GM11168 (cell line): ENCODE measurements around the gene CAPN9.
"Not testable (repeated sequence)": the region's sequence is repeated elsewhere in the genome, so short reads cannot be mapped to it uniquely, and the experiment has no call there.

Experiments
- in situ Hi-C: fragments of 300-500 bp; cut with MboI; formaldehyde crosslinking; loops from one replicate; pipeline ENCODE4 v1.12.0; 2022; ENCODE audit warnings: low sequenced_read_pairs; ENCODE audit not compliant: unreplicated experiment

CAPN9 gene

DNA sequence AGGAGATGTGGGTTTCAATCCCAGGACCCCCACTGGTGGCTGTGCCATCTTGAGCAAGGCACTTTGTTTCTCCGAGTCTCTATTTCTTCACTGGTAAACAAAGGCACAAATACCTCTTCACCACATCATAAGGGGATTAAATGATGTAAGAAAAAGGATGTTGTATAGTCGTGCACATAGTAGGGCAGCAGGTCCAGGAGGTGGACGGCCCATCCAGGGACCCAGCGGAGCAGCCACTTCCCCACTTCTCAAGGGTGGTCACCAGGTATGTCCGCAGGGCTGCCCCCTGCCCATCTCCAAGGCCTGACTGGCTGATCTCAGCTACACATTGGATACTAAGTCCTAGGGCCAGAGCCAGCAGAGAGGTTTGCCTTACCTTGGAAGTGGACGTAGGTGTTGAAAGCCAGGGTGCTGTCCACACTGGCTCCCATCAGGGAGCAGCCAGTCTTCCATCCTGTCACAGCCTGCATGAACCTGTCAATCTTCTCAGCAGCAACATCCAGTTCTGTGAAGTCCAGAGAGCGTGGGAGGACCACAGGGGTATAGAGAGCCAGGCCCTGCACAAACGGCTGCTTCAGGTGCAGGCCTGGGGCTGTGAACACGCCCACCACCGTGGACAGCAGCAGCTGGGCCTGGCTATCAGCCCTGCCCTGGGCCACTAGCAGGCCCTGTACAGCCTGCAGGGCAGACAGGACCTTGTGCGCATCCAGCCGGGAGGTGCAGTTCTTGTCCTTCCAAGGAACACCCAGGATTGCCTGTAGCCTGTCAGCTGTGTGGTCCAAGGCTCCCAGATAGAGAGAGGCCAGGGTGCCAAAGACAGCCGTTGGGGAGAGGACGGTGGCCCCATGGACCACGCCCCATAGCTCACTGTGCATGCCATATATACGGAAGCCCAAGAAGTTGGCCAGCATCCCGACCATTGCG is 37.3 kb upstream of the CAPN9 start:
- in situ Hi-C loops, result no loop called here

DNA sequence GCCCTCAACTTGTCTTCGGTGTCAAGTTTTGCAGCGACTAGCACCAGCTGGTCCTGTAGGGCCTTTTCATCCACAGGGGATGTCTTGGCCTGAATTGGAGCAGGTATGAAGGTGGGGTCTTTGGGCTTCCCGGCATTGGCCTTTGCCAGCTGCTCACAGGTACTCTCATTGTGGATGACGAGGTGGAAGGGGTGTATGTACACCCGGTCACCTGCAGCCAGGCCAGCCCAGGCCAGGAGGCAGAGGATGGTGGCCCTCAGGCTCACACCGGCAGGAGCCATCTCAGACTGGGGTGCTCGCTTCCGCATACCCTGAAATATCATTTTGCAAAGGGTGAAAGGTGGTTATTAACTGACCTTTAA is 36.7 kb upstream of the CAPN9 start:
- in situ Hi-C loops, result no loop called here

GRCh38 chr1:230711245-230711644 is 35.9 kb upstream of the CAPN9 start:
- in situ Hi-C loops, result no loop called here

DNA sequence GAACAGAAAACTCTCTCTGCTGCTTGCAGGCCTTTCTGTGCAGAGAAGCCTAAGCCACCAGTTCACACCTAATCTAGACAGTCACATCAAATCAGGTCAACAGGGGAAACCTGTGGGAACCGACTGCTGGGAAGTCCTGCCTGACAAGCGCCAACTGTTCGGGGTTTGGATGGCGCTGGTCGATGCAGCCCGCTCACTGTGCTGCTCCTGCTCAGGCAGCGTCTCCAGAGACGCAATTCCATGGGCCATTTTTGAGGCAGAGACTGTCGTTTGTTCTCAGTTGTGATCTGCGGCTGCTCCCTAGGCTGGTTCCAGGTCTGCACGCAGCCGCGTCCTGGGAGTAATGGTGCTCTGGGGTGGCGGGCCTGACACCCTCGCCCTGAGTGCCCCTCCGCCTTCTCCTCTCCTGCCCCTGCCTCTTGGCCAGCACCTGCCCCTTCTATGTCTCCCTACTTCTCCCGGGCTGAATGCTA is 34.7 kb upstream of the CAPN9 start:
- in situ Hi-C loops, result no loop called here

- in situ Hi-C loops, result no loop called here
Observed at GRCh38 chr1:230713138-230713537, 34.0 kb upstream of the CAPN9 start.

DNA sequence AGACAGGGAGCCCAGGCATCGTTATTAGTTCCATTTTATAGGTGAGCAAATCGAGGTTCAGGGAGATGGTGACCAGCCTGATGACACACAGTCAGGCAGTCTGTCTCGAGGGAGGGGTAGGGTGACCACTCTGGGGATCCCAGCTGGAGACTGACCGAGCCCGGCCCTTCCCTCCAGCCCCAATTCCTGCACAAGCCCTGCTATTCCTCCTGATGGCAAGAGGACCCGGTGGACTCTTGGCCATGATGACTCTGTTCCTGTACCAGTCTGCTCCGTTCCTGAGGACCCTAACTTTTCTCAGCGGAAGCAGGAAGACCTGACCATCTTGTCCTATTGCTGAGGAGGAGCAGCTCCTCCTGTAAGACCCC is 33.7 kb upstream of the CAPN9 start:
- in situ Hi-C loops, result no loop called here

- in situ Hi-C loops, result no loop called here
Observed at GRCh38 chr1:230713915-230714764, 33.0 kb upstream of the CAPN9 start, which contains the start of gene AGT. TSS of gene AGT (minus strand) at chr1:230714122. CDS start at chr1:230710823, 3,299 bp downstream.

DNA sequence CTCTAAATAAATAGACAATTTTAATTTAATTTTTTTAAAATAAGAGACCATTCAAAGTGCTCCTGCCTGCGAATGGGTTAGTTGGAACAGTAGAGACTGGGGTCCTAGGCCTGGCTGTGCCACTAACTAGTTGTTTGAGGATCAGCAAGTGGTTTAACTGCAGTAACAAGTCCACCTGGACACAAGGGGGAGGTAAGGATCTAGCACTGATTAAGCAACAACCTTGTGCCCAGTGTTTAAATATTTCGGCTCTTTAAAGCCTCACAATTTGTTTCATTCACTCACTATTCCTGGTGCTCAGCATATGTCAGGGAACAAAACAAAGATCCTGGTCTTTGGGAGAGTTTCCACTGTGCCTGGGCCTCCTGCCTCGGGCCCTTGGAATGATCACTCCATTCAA is 31.7 kb upstream of the CAPN9 start:
- in situ Hi-C loops, result no loop called here

- in situ Hi-C loops, result not testable (repeated sequence)
Observed at GRCh38 chr1:230716453-230716852, 30.7 kb upstream of the CAPN9 start.

GRCh38 chr1:230717251-230717650 is 29.9 kb upstream of the CAPN9 start:
- in situ Hi-C loops, result no loop called here

DNA sequence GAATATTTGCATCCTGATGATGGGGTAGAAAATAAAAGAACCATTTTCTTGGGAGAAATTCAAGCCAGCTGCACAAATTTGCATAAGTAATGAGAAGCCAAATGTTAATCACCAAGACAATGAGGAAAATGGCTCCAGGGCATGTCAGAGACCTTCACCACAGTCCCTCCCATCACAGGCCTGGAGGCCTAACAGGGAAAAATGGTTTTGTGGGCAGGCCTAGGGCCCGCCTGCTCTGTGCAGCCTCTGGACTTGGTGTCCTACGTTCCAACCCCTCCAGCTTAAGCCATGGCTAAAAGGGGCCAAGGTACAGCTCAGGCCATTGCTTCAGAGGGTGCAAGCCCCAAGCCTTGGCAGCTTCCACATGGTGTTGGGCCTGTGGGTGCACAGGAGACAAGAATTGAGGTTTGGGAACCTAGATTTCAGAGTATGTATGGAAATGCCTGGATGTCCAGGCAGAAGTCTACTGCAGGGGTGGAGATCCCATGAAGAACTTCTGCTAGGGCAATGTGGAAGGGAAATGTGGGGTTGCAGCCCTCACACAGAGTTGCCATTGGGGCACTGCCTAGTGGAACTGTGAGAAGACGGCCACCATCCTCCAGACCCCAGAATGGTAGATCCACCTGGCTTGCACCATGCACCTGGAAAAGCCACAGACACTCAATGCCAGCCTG is 25.2 kb upstream of the CAPN9 start:
- in situ Hi-C loops, result not testable (repeated sequence)

GRCh38 chr1:230725256-230726012 is 21.8 kb upstream of the CAPN9 start:
- in situ Hi-C loops, result no loop called here

DNA sequence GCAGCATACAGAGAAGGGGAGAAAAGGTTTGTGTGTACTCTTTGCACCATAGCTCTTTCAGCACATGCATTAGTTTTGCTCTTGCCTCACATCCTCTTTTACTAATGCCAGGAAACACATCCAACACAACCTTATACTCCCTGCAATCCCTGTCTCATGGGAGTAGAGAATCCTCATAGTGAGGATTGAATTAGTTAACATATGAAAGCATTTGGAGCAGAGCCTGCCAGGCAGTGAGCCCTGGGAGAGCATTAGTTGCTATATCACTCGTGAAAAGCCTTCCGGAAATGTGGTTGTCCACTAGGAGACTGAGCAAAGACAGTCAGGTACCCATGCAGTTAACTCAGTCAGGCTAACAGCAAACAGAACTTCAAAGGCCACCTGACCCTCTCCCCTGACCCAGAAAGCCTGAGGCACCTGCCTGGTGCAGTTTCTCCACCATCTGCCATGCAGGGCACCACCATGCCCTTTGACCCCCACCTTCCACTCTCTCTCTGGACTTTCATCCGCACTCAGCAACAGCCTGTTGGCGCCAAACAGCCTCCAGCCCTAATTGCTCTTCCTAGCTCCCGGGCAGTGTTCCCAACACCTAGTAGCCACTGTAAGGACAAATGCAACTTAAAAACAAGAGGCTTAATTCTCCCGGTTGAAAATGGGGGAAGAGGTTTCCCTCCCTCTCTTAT is 18.3 kb upstream of the CAPN9 start:
- in situ Hi-C loops, result no loop called here

DNA sequence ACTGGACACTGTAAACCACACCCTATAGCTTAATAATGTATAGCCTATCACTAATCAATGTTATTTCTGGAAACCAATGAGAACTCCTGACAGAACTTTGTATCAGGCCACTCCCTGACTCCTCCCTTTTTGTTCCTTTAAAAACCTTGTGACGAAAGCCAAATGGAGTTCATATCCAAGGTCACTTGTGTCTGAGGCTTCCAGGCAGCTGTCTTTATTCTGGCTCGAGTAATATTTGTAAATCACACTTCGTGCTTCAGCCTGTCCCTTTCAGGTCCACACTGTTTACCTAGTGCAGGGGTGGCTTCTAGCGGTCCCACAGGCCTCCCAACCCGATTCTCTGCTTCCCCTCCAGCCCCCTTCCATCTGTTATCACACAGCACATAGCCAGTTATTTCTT is 16.2 kb upstream of the CAPN9 start:
- in situ Hi-C loops, result no loop called here

DNA sequence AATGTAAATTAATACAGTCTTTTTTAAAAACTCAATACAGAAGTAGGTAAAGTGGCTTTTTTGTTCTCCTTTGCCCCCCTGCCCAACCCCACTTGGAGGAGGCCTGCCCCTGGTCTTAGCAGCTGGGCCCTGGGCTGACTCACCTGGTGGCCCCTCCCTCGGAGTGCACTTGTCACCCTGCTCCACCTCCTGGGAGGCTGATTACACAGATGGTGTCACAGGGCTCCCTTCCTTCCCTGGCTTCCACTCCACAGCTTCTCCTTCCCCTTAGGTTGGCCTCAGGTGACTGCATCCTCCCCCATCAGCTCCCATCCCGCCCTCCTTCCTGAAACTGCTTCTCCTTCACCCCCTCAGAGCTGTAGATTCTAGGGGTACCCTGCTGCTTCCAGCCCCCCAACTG is 11.7 kb upstream of the CAPN9 start:
- in situ Hi-C loops, result no loop called here

DNA sequence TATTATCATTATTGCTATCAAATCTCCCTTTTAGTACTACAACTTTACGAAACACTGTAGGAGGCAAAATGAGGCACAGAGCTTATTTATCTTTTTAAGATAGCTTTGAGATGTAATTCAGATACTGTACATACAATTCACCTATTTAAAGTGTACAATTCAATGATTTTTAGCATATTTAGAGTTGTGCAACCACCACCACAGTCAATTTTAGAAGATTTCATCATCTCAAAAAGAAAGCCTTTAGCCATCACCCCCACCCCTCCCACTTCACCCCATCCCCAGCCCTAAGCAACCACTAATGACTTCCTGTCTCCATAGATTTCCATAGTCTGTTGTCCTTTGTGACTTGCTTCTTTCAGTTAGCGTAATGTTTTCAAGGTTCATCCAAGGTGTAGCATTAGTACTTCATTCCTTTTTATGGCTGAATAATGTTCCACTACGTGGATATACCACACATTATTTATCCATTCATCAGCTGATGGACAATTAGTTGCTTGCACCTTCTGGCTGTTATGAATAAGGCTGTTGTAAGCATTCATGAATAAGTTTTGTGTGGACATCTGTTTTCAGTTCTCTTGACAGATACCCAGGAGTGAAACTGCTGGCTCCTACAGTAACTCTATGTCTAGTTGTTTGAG is 9.4 kb upstream of the CAPN9 start:
- in situ Hi-C loops, result no loop called here

DNA sequence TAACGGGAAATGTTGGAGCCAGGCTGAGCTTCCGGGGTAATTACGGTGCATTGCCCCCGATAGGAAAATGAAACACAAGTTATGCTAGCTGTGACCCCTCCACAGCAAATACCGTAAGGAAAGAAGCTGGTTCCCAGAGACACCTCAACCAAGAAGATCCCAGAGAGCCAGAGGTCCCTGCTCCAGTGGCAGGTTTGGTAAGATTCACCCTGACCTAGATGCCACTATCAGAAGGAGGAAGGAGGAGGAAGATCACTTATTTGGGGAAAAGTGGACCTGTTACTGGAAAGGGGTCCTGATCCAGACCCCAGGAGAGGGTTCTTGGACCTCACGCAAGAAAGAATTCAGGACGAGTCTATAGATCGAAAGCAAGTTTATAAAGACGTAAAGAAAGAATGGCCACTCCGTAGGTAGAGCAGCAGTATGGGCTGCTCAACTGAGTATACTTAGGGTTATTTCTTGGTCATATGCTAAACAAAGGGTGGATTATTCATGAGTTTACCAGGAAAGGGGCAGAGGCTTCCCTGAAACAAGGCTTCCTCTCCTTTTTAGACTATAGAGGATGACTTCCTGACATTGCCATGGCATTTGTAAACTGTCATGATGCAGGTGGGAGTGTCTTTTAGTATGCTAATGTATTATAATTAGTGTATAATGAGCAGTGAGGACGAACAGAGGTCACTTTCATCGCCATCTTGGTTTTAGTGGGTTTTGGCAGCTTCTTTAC is 7.5 kb upstream of the CAPN9 start:
- in situ Hi-C loops, result no loop called here

DNA sequence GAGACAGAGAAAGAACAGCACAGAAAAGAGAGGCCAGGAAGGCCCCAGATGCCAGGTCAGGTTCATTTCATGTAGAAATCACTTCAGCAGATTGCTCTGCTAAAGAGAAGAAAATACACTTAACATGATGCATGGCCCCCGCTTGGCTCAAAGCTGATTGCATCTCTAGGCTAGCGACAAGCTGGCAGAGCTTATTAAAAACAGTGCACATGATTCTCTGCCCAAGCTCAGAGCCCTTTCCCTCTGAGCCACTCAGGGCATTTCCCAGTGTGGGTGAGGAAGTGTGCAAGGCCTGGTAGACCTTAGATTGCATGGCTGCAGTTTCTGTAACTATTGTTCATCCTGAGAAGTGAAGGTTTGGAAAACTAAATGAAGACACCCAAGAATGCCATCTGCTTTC is 3.3 kb upstream of the CAPN9 start:
- in situ Hi-C loops, result no loop called here
